ENCODE measurements around the gene ASCL5.

The ASCL5 gene

DNA sequence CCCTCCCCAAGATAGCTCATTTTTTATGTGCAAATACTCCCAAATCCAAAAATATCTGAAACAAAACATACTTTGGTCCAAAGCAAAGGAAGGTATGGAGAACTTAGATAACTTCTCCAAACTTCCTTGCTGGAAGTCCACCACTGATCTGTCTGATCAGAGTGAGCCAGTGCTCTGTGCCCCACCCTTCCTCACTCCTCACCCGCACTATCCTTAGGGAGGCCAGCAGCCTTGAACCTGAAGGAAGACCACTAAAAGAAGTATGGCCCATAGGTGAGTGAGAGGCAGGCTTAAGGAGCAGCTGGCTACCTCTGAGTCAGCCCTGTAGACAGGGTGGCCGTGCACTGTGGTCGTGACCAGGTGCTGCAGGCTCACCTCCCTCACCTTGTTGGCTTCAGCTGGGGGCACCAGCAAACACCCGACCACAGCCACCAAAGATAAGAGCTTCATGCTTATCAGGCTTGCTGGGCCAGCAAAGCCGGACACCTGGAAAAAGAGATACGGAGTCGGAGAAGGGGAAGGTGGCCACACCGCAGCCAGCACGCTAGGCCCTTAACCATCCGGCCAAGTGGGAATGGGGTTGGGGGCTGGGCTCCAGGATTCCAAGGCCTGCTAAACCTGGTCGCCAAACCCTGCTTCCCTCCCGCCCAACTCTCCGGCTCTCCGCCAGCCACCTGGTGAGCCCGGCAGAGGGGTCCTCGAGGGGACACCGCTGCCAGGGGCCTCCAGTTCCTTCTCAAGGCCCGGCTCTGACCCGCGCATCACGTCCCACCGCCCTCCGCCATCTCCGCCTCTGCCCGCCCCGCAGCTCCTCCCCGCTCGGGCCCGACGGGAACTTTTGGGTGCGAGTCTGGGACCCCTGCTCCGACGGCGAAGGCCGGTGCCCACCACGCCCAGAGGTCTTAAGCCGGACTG, 26.7 kb upstream of the ASCL5 start:
- peak in 1 of 2 experiments; percentile 9 for DNase-seq (ENCODE audit: low read depth in 2 of 2)

DNA sequence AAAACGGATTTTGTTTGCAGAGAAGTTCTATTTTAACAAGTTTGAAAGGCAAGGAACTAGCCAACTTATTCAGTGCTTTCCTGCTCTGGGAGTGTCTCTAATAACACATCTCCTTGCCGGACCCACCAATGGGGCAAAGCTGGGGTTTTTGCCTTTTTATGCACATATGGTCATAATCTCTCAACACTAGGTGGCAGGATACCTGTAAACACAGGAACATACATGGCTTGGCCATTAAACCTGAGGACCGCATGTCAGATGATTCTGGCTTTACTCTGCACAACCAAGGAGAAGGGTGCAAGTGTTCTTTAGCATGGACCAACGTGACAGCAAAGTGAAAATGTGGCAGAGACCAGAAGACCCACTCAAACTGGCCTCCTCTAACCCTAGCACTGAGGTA, 22.4 kb upstream of the ASCL5 start:
- DNase-seq (ENCODE audit: low read depth in 2 of 2), result no peak

DNA sequence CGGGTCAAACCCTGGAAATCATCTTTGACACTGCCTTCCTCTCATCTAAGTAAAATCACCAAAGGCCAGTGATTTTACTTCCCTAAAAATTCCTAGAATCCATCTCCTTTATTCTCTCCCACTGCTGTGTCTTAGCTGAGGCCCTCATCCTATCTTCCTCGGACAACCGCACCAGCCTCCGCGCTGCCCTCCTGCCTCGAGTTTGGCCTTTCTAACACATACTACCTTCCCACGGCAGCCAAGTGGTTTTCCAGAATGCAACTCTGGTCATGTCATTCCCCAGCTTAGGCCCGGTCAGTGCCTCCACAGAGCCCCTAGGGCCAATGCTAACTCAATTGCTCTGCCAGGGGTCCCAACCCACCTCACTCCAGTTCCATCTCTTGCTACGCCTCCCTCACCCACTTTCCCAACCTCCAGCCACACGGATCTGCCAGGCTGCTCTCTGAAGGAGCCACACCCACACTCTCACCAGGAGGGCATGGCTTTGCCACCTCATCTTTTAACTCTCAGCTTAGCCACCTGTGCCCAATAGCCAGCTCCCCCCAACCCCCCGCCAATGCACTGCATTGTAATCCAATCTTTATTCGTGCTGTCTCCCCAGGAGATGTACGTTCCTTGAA, 20.5 kb upstream of the ASCL5 start:
- no peak for DNase-seq (ENCODE audit: low read depth in 2 of 2)

DNA sequence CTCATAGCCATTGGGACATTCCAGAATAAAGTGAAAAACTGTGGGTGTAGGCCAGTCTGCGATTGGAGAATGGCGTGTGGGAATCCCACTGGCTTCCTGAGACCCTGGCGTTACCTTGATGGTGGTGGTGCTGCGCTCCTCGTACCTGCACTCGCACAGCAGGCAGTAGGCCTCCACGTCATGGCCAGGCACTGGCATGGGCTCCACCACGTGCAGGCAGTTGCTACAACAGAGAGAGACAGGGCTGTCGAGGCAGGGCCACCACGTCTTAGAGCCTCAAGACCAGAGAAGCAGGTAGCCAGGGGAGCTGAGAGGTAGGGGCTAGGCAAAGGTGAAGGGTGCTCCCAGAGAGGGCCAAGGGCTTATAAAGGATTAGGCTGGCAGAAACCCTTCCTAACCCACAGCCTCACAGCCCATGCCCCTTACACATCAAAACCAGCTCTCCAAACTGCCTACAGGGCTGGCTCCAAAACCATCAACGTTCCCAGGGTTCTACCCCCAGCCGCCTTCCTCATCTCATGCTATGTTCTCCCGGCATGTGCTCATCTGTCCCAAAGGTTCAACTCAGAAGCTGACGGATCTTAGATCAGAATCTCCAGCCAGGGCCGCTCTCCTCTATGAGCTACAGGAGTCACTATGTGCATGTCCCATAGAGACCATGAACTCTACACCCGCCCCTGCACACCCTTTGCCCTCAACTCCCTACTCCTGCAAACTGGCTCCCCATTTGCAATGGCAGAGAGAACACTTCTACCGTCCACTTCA, 19.8 kb upstream of the ASCL5 start:
- DNase-seq (ENCODE audit: low read depth in 2 of 2), result no peak

DNA sequence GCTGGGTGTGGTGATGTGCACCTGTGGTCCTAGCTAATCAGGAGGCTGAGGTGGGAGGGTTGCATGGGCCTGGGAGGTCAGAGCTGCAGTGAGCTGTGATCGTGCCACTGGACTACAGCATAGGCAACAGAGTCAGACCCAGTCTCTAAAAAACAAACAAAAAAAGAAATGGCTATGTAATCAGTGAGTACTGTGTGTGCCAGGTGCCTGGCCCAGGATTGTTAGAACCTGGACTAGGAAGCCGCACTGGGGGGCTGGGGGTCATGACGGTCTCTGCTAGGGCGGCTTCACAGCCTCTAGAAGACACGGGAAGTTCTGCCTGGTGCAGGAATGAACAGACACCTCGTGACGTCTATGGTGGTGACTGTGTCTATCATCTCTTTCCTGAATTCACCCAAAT, 18.8 kb upstream of the ASCL5 start:
- DNase-seq (ENCODE audit: low read depth in 2 of 2), result no peak

DNA sequence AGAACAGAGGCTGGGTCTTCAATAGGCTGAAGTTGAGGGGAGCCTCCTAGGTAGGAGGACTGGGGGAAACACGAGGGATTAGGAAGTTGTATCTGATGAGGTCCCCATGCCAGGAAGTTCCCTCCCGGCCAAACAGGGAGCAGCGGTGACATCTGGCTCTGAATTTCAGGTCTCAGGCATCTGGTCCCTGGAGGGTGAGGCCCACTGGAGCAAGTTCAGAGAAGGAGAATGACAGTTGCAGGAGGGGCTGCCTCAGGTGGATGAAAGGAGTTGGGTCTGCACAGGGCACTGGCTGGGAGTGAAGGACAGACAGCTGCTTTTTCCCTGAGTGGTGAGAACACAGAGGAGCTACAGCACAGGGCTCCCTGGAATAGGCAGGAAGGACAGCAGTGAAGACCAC, 18.1 kb upstream of the ASCL5 start:
- DNase-seq (ENCODE audit: low read depth in 2 of 2), result no peak

DNA sequence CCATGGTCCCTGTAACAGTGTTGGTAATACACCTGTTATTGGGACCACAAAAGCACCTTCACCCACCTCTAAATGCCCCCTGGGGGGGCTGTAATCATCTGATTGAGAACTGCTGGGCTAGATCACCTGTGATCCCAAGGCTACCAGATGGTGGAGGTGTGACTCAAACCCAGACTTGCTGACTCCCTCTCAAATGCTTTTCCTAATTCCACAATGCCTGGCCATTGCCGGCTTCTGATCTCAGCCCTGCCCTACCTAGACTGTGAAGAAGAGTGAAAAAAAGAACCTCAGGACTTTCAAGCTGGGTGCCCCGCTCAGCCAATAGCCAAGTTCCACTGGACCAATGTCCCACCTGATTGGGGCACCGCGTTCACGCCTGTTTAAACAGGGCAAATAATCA, 17.7 kb upstream of the ASCL5 start:
- DNase-seq (ENCODE audit: low read depth in 2 of 2), result no peak

DNA sequence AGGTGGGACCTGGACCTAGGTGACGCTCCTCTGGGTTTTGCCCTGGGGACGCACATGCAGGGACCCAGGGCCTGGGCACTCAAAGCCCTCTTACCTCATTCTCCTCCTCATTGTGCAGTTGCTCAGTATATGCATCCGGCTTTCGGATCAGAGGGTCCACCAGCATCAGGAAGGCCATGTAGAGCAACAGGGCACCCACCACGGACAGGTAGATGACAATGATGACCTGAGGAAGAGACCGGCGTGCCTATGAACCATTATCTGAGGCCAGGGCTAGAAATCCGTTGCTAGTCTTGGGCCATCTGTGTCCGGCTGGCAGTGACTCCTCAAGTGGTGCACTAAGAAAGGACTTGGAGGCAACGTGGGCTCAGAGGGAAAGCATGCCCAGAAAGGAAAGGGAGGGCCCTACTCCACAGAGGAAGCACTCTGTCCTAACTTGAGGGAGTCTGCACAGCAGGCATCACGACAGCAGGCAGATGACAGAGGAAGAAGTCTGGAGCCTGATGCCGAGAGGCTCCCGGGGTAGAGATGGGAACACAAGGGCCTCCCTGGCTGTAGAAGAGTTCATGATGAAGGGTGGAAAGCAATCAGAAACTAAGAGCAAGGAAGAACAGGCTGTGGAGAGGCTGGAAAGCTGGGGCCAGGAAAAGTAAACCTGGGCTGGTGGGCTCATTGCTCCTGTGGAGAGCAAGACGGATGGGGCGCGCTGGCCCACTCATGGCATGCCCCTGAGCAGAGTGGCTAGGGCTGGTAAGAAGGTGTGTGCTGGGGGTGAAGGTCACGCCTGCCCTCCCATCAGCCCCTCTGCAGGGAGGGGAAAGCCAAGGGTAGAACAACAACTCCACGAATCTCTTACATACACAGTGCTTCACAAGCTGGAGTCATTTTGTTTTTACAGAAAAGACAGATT, 17.0 kb upstream of the ASCL5 start:
- no peak for DNase-seq (ENCODE audit: low read depth in 2 of 2)

DNA sequence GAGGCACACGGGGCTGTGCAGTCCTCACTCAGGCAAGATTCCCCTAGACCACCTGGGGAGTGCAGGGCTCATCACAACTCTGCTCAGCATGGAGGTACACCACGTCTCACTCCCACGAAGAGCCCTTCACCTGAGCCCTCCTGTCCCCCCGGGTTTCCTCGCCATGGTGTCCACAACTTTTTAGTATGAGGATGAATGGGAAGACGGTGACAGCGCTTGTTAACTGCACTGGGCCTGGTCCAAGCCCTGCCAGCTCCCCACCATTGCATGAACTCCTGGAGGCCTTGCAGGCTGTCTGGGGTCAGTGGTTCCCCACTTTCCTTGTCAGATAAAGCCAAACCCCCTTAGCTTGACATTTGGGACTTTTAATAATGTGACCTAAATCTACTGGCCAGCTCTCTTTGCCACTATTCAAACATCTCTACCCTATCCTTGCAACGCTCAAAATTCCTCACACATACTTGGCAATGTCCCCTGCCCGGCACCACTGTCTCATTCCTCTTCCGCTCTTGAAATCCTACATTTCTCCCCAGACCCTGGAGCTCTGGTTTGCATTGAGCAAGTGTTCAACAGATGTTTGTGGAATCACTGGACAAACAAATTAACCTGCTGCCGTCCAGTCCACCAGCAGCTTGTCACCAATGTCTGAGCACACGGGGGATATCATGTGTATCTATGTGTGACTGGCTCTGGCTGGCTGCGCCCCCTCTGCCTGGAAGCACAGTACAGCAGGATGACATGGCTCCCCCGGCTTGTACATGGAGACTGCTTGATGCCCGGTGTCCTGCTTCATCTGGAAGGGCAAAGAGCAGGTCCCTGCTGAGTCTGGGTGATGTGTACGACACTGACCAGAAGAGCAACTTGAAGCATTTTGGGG, 16.1 kb upstream of the ASCL5 start:
- no peak for DNase-seq (ENCODE audit: low read depth in 2 of 2)

DNA sequence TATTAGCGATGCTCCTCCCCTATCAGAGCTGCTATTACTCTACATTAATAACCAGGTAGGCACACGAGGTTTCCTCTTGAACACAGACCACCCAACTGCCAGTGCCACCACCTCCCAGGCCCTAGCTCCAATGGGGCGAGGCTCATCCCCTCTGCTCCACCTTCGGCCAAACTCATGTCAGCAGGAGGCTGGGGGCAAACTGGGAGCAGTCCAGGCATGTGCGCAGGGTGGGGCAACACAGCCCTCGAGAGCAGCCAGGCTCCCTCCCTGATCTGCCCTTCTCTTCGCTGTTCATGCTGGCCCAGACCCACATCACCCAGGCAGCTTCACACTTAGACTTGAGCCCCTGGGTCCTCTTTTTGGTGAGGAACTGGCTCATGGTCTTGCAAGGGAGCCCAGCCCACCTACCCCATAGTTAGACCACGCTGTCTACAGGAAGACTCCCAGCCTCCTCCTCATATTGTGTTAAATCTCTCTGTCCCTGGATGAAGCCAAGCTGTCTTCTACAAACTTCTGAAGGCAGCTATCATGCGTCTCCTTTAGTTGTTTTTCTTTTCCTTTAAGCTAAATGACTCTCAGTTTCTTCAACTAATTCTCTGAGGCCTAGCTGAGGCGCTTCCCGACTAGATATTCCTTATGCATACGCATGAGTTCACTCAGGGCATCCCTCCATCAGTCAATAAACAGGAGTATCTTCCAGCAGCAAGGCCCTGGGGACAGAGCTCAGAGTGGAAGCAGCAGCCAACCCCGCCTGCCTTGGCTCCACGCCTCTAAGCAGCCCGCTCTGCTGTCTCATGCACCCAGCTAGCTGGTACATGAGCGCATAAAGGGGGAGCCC, 15.2 kb upstream of the ASCL5 start:
- no peak for DNase-seq (ENCODE audit: low read depth in 2 of 2)

DNA sequence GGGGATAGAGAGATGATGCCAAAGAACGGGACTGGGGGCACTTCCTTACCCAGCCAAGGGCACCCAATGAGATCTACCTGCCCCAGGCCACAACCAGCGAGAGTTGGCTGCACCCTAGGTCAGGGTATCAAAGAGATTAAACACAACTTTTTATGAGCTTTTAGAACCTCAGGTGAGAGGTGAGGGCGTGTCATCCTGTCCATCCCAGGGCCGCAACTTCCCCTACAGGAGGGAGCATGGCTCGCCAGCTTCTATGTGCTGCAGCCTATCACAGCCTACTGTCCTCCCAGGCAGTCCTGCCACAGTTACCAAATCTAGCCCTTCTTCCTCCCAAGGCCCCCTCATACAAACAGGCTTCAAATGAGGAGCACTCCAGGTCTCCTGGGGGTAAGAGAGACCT, 14.4 kb upstream of the ASCL5 start:
- DNase-seq (ENCODE audit: low read depth in 2 of 2), result no peak

DNA sequence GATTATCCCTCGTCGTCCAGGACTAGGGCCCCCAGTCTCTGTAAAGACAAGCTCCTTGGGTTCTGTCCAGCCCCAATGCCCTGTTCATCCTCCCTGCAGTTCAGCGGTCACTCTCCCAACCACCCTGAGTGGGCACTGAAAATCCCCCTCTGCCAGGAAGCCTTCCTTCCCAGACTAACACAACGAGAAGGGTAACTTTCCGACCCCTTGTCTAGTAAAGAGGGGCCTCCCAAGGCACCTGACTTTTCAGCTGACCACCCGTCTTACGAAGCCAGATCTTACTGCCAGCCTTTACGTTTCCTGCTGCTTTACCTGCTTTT, 13.9 kb upstream of the ASCL5 start:
- no peak for DNase-seq (ENCODE audit: low read depth in 2 of 2)

DNA sequence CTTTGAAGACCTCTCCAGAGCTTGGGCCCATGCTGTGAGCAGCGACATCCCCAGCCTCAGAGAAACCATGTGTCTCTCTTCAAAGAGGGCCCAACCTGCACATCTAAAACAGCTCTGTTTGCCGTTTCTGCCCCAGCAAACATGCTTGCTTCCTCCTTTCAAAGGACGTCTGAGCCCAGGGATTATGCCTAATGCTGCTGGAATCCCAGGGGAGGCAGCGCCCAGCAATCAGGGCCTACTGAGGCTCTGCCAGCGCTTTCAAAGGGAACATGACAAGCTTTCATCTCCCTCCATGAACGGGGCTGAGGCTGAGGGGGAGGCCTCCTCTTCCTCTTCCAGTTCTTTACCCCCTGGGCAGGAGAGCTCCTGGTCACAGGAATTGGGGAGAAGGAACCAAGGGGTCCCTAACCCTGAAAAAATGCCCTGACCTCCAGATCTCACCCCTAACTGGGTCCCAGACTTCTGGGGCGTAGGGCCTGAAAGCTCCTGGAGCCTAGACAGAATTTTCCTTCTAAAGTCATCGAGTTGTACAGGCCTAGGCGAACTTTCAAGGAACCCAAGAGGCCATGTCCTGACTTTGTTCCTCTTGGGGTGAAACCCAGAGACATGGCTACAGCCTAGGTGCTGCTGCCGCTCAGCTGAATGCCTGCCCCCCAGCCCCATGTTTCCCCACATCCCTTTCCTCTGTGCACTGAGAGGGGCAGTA, 13.4 kb upstream of the ASCL5 start:
- DNase-seq (ENCODE audit: low read depth in 2 of 2), result no peak

DNA sequence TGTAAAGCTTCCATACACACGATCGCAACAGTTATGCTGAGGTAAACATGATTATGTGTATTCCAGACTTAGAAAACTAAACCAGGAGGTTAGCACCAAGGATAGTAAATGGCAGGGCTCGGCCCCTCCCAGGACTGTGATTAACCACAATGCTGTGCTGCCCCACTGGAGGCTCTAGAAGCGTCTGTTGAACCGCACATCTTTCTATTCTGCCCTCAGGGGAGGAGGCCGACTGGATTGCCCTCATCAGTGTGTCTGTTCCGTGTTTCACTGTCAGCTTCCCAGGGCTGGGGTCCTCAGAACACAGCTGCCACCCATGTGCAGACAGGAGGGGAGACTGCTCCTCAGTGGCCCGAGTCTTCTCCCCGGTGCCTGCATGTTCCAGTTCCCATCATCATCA, 12.8 kb upstream of the ASCL5 start:
- DNase-seq (ENCODE audit: low read depth in 2 of 2), result no peak

DNA sequence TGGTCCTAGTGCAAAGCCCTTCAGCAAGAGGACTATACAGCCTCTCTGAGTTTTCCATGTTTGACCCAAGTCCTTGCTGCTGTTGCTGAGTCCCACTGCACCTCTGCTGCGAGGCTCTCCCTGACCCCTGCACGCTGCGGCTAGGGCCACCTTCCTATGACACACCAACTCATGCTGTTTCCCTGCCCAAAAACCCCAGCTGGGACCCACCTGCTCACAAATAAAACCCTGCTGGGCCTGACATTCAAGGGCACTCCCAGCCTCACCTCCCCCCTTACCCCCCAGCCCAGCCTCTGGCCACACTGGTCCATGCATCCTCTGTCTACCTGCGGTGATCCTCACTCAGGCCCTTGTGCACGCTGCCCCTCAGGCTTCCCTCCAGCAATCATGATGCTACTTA, 12.3 kb upstream of the ASCL5 start:
- no peak for DNase-seq (ENCODE audit: low read depth in 2 of 2)

DNA sequence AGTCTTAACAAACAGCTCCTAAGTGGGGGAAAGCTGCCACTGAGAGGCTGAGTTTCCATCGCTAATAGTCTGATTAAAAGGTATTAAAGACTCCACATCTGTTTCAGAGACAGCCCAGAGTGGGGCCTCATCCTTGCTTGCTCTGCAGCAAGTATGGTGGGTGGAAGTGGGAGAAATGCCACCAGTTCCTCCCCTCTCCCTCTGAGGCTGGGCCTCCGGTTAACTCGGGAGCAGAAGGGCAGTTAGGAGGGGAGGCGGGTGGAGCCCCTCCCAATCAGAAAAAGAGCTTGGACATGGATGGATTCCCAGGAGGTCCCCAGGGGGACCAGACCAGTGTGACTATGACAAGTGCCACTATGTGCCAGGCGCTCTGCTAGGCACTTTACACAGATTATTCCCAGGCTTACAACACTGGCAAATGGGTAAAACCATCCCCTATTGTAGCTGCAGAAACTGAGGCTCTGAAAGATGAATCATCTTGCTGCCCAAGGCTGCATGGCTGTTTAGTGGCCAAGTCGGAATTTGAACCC, 11.4 kb upstream of the ASCL5 start:
- no peak for DNase-seq (ENCODE audit: low read depth in 2 of 2)

DNA sequence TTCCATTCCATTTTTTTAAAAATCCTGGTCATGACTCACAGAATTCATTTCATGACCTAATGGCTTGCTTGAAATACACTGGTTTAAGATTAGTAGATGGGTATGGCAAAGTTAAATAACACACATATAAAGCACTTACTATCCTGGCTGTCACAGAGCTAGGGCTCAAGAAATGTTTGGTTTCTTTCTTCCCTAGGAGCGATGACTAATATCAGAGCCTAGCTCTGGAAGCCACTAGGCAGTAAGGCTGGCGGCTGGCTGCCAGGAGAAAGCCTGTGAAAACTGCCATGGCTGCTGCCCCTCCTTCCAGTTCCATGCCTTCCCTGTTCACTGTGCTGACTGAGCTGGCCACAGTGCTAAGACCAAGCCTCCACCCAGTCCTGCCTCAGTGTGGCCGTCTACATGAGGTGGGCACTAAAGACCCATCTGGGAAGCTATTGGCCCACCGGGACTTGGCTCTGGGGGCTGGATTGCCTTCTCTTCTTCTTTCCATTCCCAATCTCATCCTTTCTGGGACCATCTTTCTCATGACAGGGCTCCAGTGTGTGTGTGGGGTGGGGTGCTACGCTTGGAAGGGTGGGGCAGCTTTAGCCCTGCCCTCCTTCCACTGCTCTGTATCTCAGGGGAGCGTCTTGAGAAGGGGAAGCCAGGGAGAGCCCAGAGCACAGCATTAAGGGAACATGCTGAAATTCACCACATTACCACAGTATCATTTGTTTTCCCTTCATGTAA, 10.8 kb upstream of the ASCL5 start:
- no peak for DNase-seq (ENCODE audit: low read depth in 2 of 2)

DNA sequence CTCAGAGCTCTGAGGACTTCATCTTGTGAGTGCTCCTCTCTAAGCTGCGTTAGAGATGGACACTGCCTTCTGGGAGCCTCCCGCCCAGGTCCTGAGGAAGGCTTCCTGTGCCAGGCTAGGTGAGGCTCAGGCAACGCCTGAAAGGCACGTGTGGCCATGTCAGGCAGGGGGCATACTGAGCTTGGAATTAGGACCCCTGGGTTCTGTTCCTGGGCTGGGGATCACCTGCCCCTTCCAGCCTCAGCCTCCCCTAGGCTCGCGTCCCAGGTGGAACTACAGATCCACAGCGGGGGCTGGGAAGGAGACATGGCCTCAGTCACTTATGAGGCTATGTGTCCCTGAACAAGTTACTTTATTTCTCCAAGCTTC, 10.0 kb upstream of the ASCL5 start:
- DNase-seq (ENCODE audit: low read depth in 2 of 2), result no peak
